Activated T-helper 17 cell treated with anti-CD3 and anti-CD28 coated beads, Interleukin-2, amount 50 U/mL, for 72 hours (primary cell): Measurements from ENCODE around the gene TPM1. TPM values are rescaled to one million over a fixed set of nuclear protein-coding genes. Genes with fewer than 3 reads are reported as not detected.
A peak's percentile ranks its signal among the peaks of the same experiment; 100 is the strongest.

Source experiments
- ATAC-seq: fragments of 150-1000 bp; cut with Tn5 transposase; replicated peaks from 2 replicates; pipeline ENCODE4 v1.10.0; 2021; ENCODE audit warnings: mild to moderate bottlenecking, moderate library complexity
- H3K27ac Mint-ChIP-seq: one replicate; pipeline ENCODE4 v1.8.0; 2022; ENCODE audit warnings: mixed read lengths
- H3K27me3 Mint-ChIP-seq: one replicate; pipeline ENCODE4 v1.8.0; 2022; ENCODE audit warnings: mixed read lengths
- H3K36me3 Mint-ChIP-seq: one replicate; pipeline ENCODE4 v1.8.0; 2022; ENCODE audit warnings: low read depth, mild to moderate bottlenecking, mixed read lengths
- H3K4me1 Mint-ChIP-seq: one replicate; pipeline ENCODE4 v1.8.0; 2022; ENCODE audit warnings: mixed read lengths
- H3K4me3 Mint-ChIP-seq: one replicate; pipeline ENCODE4 v1.8.0; 2022; ENCODE audit warnings: mild to moderate bottlenecking, mixed read lengths
- H3K9me3 Mint-ChIP-seq: one replicate; pipeline ENCODE4 v1.8.0; 2022; ENCODE audit warnings: mixed read lengths
- total RNA-seq, 2 donors: library from RNA; stranded (reverse); gene quantifications; one replicate each; pipeline ENCODE4 v1.2.3, GENCODE V29; 2022

TPM1 gene
- total RNA-seq, 2 donors from 2014 or later = 3.0 to 9.7 TPM

GRCh38 chr15:63010386-63010785, 32.2 kb upstream of the TPM1 start:
- H3K36me3 Mint-ChIP-seq = no peaks in the 10 kb centered on the region
- H3K9me3 Mint-ChIP-seq = no peaks in the 10 kb centered on the region
- no peaks in the 10 kb centered on the region for H3K4me1 Mint-ChIP-seq
- ATAC-seq = no peak
- no peaks in the 10 kb centered on the region for H3K27me3 Mint-ChIP-seq
- no peak overlapping the region for H3K4me3 Mint-ChIP-seq
- no peak overlapping the region for H3K27ac Mint-ChIP-seq

GRCh38 chr15:63010920-63011693, 31.4 kb upstream of the TPM1 start:
- H3K9me3 Mint-ChIP-seq = no peaks in the 10 kb centered on the region
- no peaks in the 10 kb centered on the region for H3K36me3 Mint-ChIP-seq
- no peaks in the 10 kb centered on the region for H3K27me3 Mint-ChIP-seq
- ATAC-seq = no peak
- H3K4me1 Mint-ChIP-seq = no peaks in the 10 kb centered on the region
- no peak overlapping the region for H3K4me3 Mint-ChIP-seq
- no peak overlapping the region for H3K27ac Mint-ChIP-seq

GRCh38 chr15:63012444-63012843, 30.1 kb upstream of the TPM1 start:
- H3K9me3 Mint-ChIP-seq = no peaks in the 10 kb centered on the region
- no peaks in the 10 kb centered on the region for H3K4me1 Mint-ChIP-seq
- no peaks in the 10 kb centered on the region for H3K36me3 Mint-ChIP-seq
- no peak for ATAC-seq
- H3K27me3 Mint-ChIP-seq = no peaks in the 10 kb centered on the region
- no peak overlapping the region for H3K4me3 Mint-ChIP-seq
- H3K27ac Mint-ChIP-seq = no peak overlapping the region

- no peaks in the 10 kb centered on the region for H3K27me3 Mint-ChIP-seq
- H3K36me3 Mint-ChIP-seq = no peaks in the 10 kb centered on the region
- no peaks in the 10 kb centered on the region for H3K4me1 Mint-ChIP-seq
- no peak for ATAC-seq
- H3K4me3 Mint-ChIP-seq = no peak overlapping the region
- no peaks in the 10 kb centered on the region for H3K9me3 Mint-ChIP-seq
- H3K27ac Mint-ChIP-seq = no peak overlapping the region
Observed at GRCh38 chr15:63013052-63013808, 29.3 kb upstream of the TPM1 start.

- H3K4me1 Mint-ChIP-seq = no peaks in the 10 kb centered on the region
- no peaks in the 10 kb centered on the region for H3K36me3 Mint-ChIP-seq
- H3K4me3 Mint-ChIP-seq = no peak overlapping the region
Observed at GRCh38 chr15:63014578-63014977, 28.0 kb upstream of the TPM1 start.

GRCh38 chr15:63015618-63016017, 26.9 kb upstream of the TPM1 start:
- Mint-ChIP-seq H3K4me1 (no peaks in the 10 kb centered on the region), H3K9me3 (no peaks in the 10 kb centered on the region), H3K27ac (no peak overlapping the region), H3K36me3 (no peaks in the 10 kb centered on the region), H3K27me3 (no peaks in the 10 kb centered on the region), H3K4me3 (no peak overlapping the region)
- ATAC-seq = peak; percentile 51

More at GRCh38 chr15:63014578-63014977, 28.0 kb upstream of the TPM1 start:
- ATAC-seq = no peak
- Mint-ChIP-seq H3K27ac (peak overlapping the region; percentile 0), H3K27me3 (no peaks in the 10 kb centered on the region), H3K9me3 (no peaks in the 10 kb centered on the region)

- no peaks in the 10 kb centered on the region for H3K27me3 Mint-ChIP-seq
Observed at GRCh38 chr15:63016234-63016633, 26.3 kb upstream of the TPM1 start.

GRCh38 chr15:63018639-63019038, 23.9 kb upstream of the TPM1 start:
- no peak overlapping the region for H3K4me3 Mint-ChIP-seq
- no peaks in the 10 kb centered on the region for H3K4me1 Mint-ChIP-seq
- no peaks in the 10 kb centered on the region for H3K27me3 Mint-ChIP-seq
- no peak overlapping the region for H3K27ac Mint-ChIP-seq
- no peaks in the 10 kb centered on the region for H3K9me3 Mint-ChIP-seq
- no peak for ATAC-seq
- H3K36me3 Mint-ChIP-seq = no peaks in the 10 kb centered on the region

More at GRCh38 chr15:63016234-63016633, 26.3 kb upstream of the TPM1 start:
- Mint-ChIP-seq H3K4me3 (no peak overlapping the region), H3K27ac (no peak overlapping the region), H3K9me3 (no peaks in the 10 kb centered on the region), H3K36me3 (no peaks in the 10 kb centered on the region), H3K4me1 (no peaks in the 10 kb centered on the region)
- ATAC-seq = no peak

GRCh38 chr15:63019511-63020109, 22.9 kb upstream of the TPM1 start:
- Mint-ChIP-seq H3K27ac (no peak overlapping the region), H3K4me3 (no peak overlapping the region), H3K36me3 (no peaks in the 10 kb centered on the region), H3K9me3 (no peaks in the 10 kb centered on the region), H3K4me1 (no peaks in the 10 kb centered on the region), H3K27me3 (no peaks in the 10 kb centered on the region)
- no peak for ATAC-seq

- Mint-ChIP-seq H3K4me3 (no peak overlapping the region), H3K4me1 (no peaks in the 10 kb centered on the region), H3K9me3 (no peaks in the 10 kb centered on the region)
Observed at GRCh38 chr15:63020128-63020527, 22.4 kb upstream of the TPM1 start.

GRCh38 chr15:63020759-63021430, 21.7 kb upstream of the TPM1 start:
- no peaks in the 10 kb centered on the region for H3K4me1 Mint-ChIP-seq

More at GRCh38 chr15:63020128-63020527, 22.4 kb upstream of the TPM1 start:
- no peaks in the 10 kb centered on the region for H3K27me3 Mint-ChIP-seq
- no peak overlapping the region for H3K27ac Mint-ChIP-seq
- no peaks in the 10 kb centered on the region for H3K36me3 Mint-ChIP-seq
- no peak for ATAC-seq

GRCh38 chr15:63022181-63022580, 20.4 kb upstream of the TPM1 start:
- Mint-ChIP-seq H3K4me3 (no peak overlapping the region), H3K4me1 (no peaks in the 10 kb centered on the region), H3K9me3 (no peaks in the 10 kb centered on the region), H3K27me3 (peaks cover 3% of the 10 kb centered on the region), H3K27ac (no peak overlapping the region), H3K36me3 (no peaks in the 10 kb centered on the region)
- no peak for ATAC-seq

More at GRCh38 chr15:63020759-63021430, 21.7 kb upstream of the TPM1 start:
- Mint-ChIP-seq H3K27ac (no peak overlapping the region), H3K4me3 (no peak overlapping the region), H3K27me3 (no peaks in the 10 kb centered on the region), H3K36me3 (no peaks in the 10 kb centered on the region), H3K9me3 (no peaks in the 10 kb centered on the region)
- ATAC-seq = peak; percentile 42

- Mint-ChIP-seq H3K9me3 (no peaks in the 10 kb centered on the region), H3K36me3 (no peaks in the 10 kb centered on the region)
Observed at GRCh38 chr15:63022663-63023062, 19.9 kb upstream of the TPM1 start.

GRCh38 chr15:63023351-63023945, 19.1 kb upstream of the TPM1 start:
- Mint-ChIP-seq H3K4me1 (no peaks in the 10 kb centered on the region), H3K27ac (no peak overlapping the region), H3K27me3 (peaks cover 4% of the 10 kb centered on the region), H3K9me3 (no peaks in the 10 kb centered on the region), H3K36me3 (no peaks in the 10 kb centered on the region), H3K4me3 (no peak overlapping the region)
- no peak for ATAC-seq

More at GRCh38 chr15:63022663-63023062, 19.9 kb upstream of the TPM1 start:
- Mint-ChIP-seq H3K27me3 (peaks cover 3% of the 10 kb centered on the region), H3K4me1 (no peaks in the 10 kb centered on the region), H3K4me3 (no peak overlapping the region), H3K27ac (no peak overlapping the region)
- no peak for ATAC-seq
